ENCODE data around the gene GNAZ. TPM values are rescaled to one million over a fixed set of nuclear protein-coding genes. Genes with fewer than 3 reads are reported as not detected.

GNAZ gene
- total and polyA plus RNA-seq, 4 donors = 0.21 to 2.2 (median 0.38) TPM

DNA sequence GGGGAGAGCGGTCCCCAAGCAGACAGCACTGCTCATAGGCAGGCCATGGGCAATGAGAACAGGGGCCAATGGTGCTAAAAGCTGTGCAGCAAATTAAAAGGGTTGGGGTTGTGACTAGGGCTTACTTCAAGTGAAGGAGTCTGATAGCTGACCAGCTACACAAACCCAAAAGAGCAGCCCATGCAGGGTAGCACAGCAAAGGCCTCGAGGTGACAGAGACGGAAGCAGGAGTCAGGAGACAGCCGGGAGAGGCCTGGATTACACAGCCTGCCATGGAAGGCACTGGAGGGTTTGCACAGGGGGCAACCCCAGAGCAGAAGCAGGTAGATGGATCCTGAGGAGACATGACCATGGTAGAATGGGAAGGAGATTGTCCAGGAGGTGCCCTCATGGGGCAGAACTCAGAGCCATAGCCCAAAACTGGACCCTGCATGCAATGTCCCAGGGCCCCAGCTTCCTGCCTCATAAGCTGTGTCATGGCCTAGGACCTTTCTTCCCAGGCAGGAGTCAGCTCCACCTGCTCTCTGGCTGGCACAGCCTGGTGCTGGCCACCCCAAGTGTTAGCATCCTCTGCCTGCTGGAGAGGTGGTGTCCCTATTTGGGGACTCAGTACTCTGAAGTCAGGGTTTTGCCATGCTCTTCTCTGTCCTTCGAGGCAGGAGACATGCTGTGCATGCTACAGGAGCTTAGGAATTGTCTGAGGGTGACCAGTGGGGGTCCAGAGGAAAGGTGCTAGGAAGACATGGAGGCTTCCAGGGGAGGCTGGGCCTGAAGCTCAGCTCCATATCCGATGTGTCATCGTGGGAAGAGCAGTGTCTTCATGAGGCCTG lies 38.1 kb downstream of the GNAZ start:
- no peak for DNase-seq (ENCODE audit: low spot score)
- no peaks in the 10 kb centered on the region for H3K36me3 ChIP-seq (ENCODE audit: control insufficient read depth in 4 of 4, insufficient read depth in 3 of 4, low read depth in 1 of 4, low read length in 3 of 4)
- no peak overlapping the region for H3K9ac ChIP-seq (ENCODE audit: low read depth in 1 of 2, low read length in 2 of 2)
- no peaks in the 10 kb centered on the region for H3K27me3 ChIP-seq (ENCODE audit: control insufficient read depth in 4 of 4, insufficient read depth in 4 of 4, low read length in 3 of 4)
- no peaks in the 10 kb centered on the region for H3K4me1 ChIP-seq (ENCODE audit: control insufficient read depth in 4 of 4, insufficient read depth in 4 of 4, low read length in 3 of 4)
- H3K9me3 ChIP-seq (ENCODE audit: control insufficient read depth in 4 of 4, low read length in 3 of 4) = no peaks in the 10 kb centered on the region
- H3K27ac ChIP-seq (ENCODE audit: low read depth in 1 of 2, low read length in 2 of 2) = no peak overlapping the region
- TF ChIP-seq RXRA (IDR thresholded peaks at IDR 0.05) (no peak), TAF1 (conservative IDR thresholded peaks at IDR 0.05) (no peak), EGR1 (IDR thresholded peaks at IDR 0.05; ENCODE audit: low read depth in 2 of 2) (no peak), FOXA1 (IDR thresholded peaks at IDR 0.05) (no peak), YY1 (IDR thresholded peaks at IDR 0.05) (no peak), SP1 (IDR thresholded peaks at IDR 0.05) (no peak), HNF4G (IDR thresholded peaks at IDR 0.05) (no peak), NR2F2 (IDR thresholded peaks at IDR 0.05) (no peak), JUND (IDR thresholded peaks at IDR 0.05) (no peak)
- TF ChIP-seq, protein P1, sequence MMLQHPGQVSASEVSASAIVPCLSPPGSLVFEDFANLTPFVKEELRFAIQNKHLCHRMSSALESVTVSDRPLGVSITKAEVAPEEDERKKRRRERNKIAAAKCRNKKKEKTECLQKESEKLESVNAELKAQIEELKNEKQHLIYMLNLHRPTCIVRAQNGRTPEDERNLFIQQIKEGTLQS (IDR thresholded peaks at IDR 0.05) = no peak
- WGBS = 93% methylated on average over 7 of the region's 7 CpGs
- no peak overlapping the region for H3K4me3 ChIP-seq (ENCODE audit: low read depth in 1 of 3, low read length in 3 of 3)

DNA sequence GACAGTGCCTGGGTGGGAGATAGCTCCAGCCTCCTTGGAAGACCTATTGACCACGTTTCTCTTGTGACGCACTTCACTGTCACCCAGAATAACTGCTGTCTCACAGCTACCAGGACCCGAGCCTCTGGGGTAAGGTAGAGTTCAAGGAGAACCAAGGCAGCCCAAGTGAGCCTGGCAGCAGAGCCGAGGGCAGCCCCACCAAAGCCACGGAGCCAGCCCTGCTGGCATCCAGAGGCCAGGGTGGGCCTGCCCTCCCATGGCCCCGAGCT lies 38.7 kb downstream of the GNAZ start:
- Histone ChIP-seq H3K27me3 (ENCODE audit: control insufficient read depth in 4 of 4, insufficient read depth in 4 of 4, low read length in 3 of 4) (no peaks in the 10 kb centered on the region), H3K4me1 (ENCODE audit: control insufficient read depth in 4 of 4, insufficient read depth in 4 of 4, low read length in 3 of 4) (no peaks in the 10 kb centered on the region), H3K4me3 (ENCODE audit: low read depth in 1 of 3, low read length in 3 of 3) (no peak overlapping the region), H3K36me3 (ENCODE audit: control insufficient read depth in 4 of 4, insufficient read depth in 3 of 4, low read depth in 1 of 4, low read length in 3 of 4) (no peaks in the 10 kb centered on the region), H3K9me3 (ENCODE audit: control insufficient read depth in 4 of 4, low read length in 3 of 4) (no peaks in the 10 kb centered on the region), H3K9ac (ENCODE audit: low read depth in 1 of 2, low read length in 2 of 2) (no peak overlapping the region), H3K27ac (ENCODE audit: low read depth in 1 of 2, low read length in 2 of 2) (no peak overlapping the region)
- no peak for TF ChIP-seq TAF1 (conservative IDR thresholded peaks at IDR 0.05)
- no peak for TF ChIP-seq RAD21 (IDR thresholded peaks at IDR 0.05)
- TF ChIP-seq MAX (IDR thresholded peaks at IDR 0.05) = no peak
- TF ChIP-seq FOXA2 (IDR thresholded peaks at IDR 0.05) = no peak
- no peak for TF ChIP-seq FOXA1 (IDR thresholded peaks at IDR 0.05)
- no peak for TF ChIP-seq EGR1 (IDR thresholded peaks at IDR 0.05; ENCODE audit: low read depth in 2 of 2)
- TF ChIP-seq REST (IDR thresholded peaks at IDR 0.05) = no peak
- TF ChIP-seq, protein P1 (IDR thresholded peaks at IDR 0.05) = no peak
- no peak for TF ChIP-seq CTCF (IDR thresholded peaks at IDR 0.05; ENCODE audit: low read depth, low read length, missing input control)
- no peak for TF ChIP-seq JUND (IDR thresholded peaks at IDR 0.05)
- TF ChIP-seq YY1 (IDR thresholded peaks at IDR 0.05) = no peak
- no peak for TF ChIP-seq HNF4G (IDR thresholded peaks at IDR 0.05)
- no peak for TF ChIP-seq GABPA (IDR thresholded peaks at IDR 0.05 in 1 of 2, conservative IDR thresholded peaks at IDR 0.05 in 1 of 2)
- TF ChIP-seq ZBTB33 (IDR thresholded peaks at IDR 0.05) = no peak
- no peak for TF ChIP-seq HNF4A (conservative IDR thresholded peaks at IDR 0.05)
- TF ChIP-seq NR2F2 (IDR thresholded peaks at IDR 0.05) = no peak
- TF ChIP-seq RXRA (IDR thresholded peaks at IDR 0.05) = no peak
- no peak for TF ChIP-seq SP1 (IDR thresholded peaks at IDR 0.05)
- no peak for DNase-seq (ENCODE audit: low spot score)
- WGBS = 93% methylated on average over 6 of the region's 6 CpGs
